ENCODE results near the gene THAP8. TPM values are rescaled to one million over a fixed set of nuclear protein-coding genes. Genes with fewer than 3 reads are reported as not detected.

The THAP8 gene
- total RNA-seq, 1 experiment from 2014 or later, result 6.6 TPM

GRCh38 chr19:36059180-36059910 is 5.3 kb upstream of the THAP8 start:
- Mint-ChIP-seq H3K4me3 (no peak overlapping the region), H3K36me3 (peaks cover 30% of the 10 kb centered on the region), H3K27ac (no peak overlapping the region), H3K9me3 (no peaks in the 10 kb centered on the region), H3K27me3 (ENCODE audit: low read depth) (no peaks in the 10 kb centered on the region), H3K4me1 (peaks cover 11% of the 10 kb centered on the region)
- ChIA-PET POLR2A (interaction anchor here (0.6 kb wide), 1 partner anchor 57 kb away, joined by 4 read pairs; no protein-coding TSS in a partner anchor), CTCF (interaction anchor here (0.9 to 1.4 kb wide), 3 partner anchors 30 to 69 kb away, joined by 3 read pairs; partner anchors contain the start of gene ALKBH6)
- ATAC-seq, result no peak
- DNase-seq (ENCODE audit: low spot score), result no peak
- TF ChIP-seq E2F1 (CRISPR knock-in tag; IDR thresholded peaks at IDR 0.05), result no peak
- TF ChIP-seq PREB (CRISPR knock-in tag; IDR thresholded peaks at IDR 0.05; ENCODE audit: borderline replicate concordance), result no peak
- TF ChIP-seq ZSCAN18 (CRISPR knock-in tag; IDR thresholded peaks at IDR 0.05), result no peak
- no peak for TF ChIP-seq ATF2 (CRISPR knock-in tag; IDR thresholded peaks at IDR 0.05; ENCODE audit: borderline replicate concordance, low read depth)
- no peak for TF ChIP-seq ZNF281 (CRISPR knock-in tag; IDR thresholded peaks at IDR 0.05)
- no peak for TF ChIP-seq RORB (CRISPR knock-in tag; IDR thresholded peaks at IDR 0.05)
- no peak for TF ChIP-seq HMGA2 (CRISPR knock-in tag; IDR thresholded peaks at IDR 0.05)
- no peak for TF ChIP-seq FOXP1 (CRISPR knock-in tag; IDR thresholded peaks at IDR 0.05; ENCODE audit: borderline replicate concordance)
- no peak for TF ChIP-seq SMAD4 (CRISPR knock-in tag; IDR thresholded peaks at IDR 0.05)
- TF ChIP-seq ETV6 (CRISPR knock-in tag; IDR thresholded peaks at IDR 0.05), result no peak
- TF ChIP-seq TEAD1 (CRISPR knock-in tag; IDR thresholded peaks at IDR 0.05), result no peak
- TF ChIP-seq USF1 (CRISPR knock-in tag; IDR thresholded peaks at IDR 0.05), result no peak
- no peak for TF ChIP-seq TCF7 (CRISPR knock-in tag; IDR thresholded peaks at IDR 0.05; ENCODE audit: low read depth)
- TF ChIP-seq PRDM15 (CRISPR knock-in tag; IDR thresholded peaks at IDR 0.05), result no peak
- TF ChIP-seq GTF2I (CRISPR knock-in tag; conservative IDR thresholded peaks at IDR 0.05), result no peak
- no peak for TF ChIP-seq JUN (CRISPR knock-in tag; IDR thresholded peaks at IDR 0.05)
- TF ChIP-seq ZBTB43 (CRISPR knock-in tag; IDR thresholded peaks at IDR 0.05), result no peak

Measured in WTC11 (cell line).